KOPT-K1 (cell line): Measurements from ENCODE around the gene AMIGO2.
"Not testable (repeated sequence)": the region's sequence is repeated elsewhere in the genome, so short reads cannot be mapped to it uniquely, and the experiment has no call there.

Experiments used
- H3K27ac ChIP-seq: fragments of 200-600 bp; sonication (generic); 2 replicates; pipeline ENCODE4 v1.5.1; 2016; ENCODE audit warnings: antibody characterized with exemption, mild to moderate bottlenecking, low read depth, low read length; ENCODE audit not compliant: poor library complexity, severe bottlenecking
- H3K36me3 ChIP-seq: fragments of 200-600 bp; sonication (generic); 2 replicates; pipeline ENCODE4 v1.5.1; 2017; ENCODE audit warnings: antibody characterized with exemption, mild to moderate bottlenecking, low read length, moderate library complexity; ENCODE audit not compliant: insufficient read depth
- H3K9me3 ChIP-seq: fragments of 200-600 bp; sonication (generic); 2 replicates; pipeline ENCODE4 v1.5.1; 2017; ENCODE audit warnings: antibody characterized with exemption, low read length, mild to moderate bottlenecking; ENCODE audit not compliant: insufficient read depth, poor library complexity, severe bottlenecking

The AMIGO2 gene

DNA sequence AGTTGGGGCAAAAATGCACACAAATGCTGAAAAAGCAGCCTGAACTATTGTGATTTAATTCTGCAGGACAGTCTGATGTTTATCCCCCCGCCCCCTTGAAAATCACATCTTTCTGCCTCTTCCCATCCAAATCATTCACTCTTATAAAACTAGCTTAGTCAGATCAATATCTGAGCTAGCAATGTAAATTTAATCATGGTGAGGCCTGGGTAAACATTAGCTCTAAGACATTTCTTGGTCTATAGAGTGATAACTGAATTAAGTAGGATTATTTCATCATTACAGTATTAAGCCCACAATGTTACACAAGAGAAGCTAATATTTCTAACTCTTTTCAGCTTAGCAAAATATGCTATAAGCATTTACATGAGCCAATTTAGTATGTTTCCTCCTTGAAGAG lies 9.4 kb downstream of the AMIGO2 start:
- H3K9me3 ChIP-seq = no peaks in the 10 kb centered on the region
- no peak overlapping the region for H3K27ac ChIP-seq
- H3K36me3 ChIP-seq = no peaks in the 10 kb centered on the region

DNA sequence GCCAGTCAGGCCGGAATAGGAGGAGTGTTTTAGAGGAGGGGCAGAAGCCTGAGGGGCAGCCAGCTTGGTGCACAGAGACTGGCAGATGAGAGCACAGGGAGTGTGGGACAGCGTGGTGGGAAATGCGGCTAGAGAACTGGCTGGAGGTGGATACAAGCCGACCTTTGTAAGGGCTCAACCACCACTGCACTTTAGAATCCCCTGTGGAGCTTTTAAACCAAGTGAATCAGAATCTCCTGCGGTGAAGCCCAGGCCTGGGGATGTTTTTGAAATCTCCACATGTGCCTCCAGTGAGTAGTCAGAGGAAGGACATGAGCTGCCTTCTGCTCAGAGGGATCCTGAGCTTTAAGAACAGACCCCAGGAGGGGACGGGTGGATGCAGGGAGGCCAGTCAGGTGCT lies 11.2 kb downstream of the AMIGO2 start:
- Histone ChIP-seq H3K27ac (no peak overlapping the region), H3K36me3 (no peaks in the 10 kb centered on the region), H3K9me3 (no peaks in the 10 kb centered on the region)

DNA sequence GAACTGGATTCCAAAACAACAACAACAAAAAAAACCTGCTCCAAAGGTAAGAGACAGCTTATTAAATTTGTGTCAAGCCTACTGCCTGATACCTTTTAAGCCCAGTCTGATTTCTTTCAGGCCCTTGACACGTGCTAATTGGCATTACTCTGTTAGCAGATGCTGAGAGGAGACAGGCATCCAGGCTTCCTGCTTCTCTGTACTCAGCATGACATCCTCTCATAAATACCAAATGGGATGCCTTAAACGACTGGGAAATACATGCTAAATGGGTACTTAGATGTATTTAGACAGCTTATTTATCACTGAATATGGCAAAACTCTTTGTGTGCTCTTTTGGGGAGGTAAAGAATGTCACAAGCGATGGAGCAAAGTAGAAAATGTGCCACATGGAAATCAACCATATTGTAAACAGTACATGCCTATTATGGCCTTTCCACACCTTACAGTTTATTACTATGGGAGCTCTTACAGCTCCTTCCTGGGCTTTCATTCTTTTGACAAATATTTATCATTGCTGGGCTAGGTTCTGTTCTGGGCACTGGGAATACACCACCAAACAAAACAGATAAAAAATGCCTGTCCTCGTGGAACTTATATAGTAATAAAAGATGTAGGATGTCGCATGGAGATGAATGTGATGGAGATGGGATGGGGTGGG lies 11.9 kb downstream of the AMIGO2 start:
- Histone ChIP-seq H3K27ac (no peak overlapping the region), H3K9me3 (no peaks in the 10 kb centered on the region), H3K36me3 (no peaks in the 10 kb centered on the region)

DNA sequence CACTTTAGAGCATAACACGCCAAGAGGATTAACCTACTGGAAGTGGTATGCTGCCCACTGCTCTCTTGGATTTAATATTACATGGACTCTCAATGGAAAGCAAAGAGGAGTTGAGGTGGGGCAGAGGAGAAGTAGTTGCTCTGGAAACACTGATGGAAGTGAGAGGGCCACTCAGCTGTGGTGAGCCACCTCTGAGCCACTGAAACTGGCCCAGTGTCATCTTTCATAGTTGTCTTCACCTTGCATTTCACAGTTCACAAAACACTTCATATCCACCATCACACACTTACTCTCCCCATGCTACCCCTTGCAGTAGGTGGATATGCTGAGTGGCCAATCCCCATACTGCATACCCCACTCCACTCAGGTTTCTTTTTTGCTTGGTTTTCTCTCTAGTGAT lies 12.6 kb downstream of the AMIGO2 start:
- Histone ChIP-seq H3K27ac (no peak overlapping the region), H3K9me3 (no peaks in the 10 kb centered on the region), H3K36me3 (no peaks in the 10 kb centered on the region)

DNA sequence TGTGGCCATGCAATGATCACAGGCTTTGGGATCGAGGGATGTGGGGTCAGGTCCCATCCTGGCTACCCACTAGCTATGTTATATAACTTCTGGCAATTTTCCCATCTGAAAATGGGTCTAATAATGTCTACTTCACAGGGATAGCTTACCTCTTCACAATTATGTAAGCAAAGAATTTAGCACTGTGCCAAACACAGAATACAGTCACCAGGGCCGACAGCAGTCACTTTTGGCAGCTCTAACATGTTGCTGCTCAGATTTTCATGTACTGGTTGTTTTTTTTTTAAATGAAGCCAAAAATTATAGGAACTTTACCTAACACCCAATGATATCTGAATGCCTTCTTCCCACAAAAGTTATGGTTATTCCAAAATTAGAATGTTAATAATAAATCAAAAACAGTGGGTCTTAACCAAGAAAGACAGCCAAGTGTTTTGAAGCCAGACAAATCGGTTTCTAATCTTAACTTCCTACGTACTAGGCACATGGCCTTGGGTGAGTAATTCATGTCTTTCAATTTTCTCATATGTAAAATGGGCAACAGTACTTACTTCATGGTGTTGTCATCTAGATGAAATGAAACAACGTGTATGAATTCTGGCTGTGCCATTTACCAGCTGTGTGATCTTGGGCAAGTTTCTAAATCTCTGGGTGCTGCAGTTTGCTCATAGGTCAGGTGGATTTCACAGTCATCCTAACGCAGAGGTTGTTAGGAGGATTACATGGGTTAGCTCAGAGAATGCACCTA lies 13.3 kb downstream of the AMIGO2 start:
- no peak overlapping the region for H3K27ac ChIP-seq
- H3K36me3 ChIP-seq = no peaks in the 10 kb centered on the region
- no peaks in the 10 kb centered on the region for H3K9me3 ChIP-seq

DNA sequence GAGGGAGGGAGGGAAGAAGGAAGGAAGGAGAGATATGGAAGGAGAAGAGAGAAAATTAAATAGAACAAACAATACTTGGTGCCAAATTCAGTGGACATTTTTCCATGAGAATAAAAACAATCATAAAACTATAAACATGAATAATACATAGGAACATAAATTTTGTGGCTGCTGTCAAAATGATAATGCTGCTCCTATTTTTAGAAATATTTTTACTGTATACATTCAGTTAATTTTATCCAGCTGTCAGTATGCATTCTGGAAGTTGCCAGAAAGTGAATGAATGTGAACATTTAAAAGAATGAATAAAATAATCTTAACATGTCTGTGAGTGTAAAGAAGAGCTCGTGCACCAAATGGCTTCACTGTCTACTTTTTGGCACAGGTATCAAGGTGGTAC lies 14.2 kb downstream of the AMIGO2 start:
- H3K36me3 ChIP-seq = no peaks in the 10 kb centered on the region
- H3K27ac ChIP-seq = no peak overlapping the region
- H3K9me3 ChIP-seq = no peaks in the 10 kb centered on the region

DNA sequence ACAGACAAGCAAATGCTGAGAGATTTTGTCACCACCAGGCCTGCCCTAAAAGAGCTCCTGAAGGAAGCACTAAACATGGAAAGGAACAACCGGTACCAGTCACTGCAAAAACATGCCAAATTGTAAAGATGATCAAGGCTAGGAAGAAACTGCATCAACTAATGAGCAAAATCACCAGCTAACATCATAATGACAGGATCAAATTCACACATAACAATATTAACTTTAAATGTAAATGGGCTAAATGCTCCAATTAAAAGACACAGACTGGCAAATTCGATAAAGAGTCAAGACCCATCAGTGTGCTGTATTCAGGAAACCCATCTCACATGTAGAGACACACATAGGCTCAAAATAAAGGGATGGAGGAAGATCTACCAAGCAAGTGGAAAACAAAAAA lies 21.1 kb downstream of the AMIGO2 start:
- not testable (repeated sequence) for H3K36me3 ChIP-seq, H3K9me3 ChIP-seq, H3K27ac ChIP-seq

DNA sequence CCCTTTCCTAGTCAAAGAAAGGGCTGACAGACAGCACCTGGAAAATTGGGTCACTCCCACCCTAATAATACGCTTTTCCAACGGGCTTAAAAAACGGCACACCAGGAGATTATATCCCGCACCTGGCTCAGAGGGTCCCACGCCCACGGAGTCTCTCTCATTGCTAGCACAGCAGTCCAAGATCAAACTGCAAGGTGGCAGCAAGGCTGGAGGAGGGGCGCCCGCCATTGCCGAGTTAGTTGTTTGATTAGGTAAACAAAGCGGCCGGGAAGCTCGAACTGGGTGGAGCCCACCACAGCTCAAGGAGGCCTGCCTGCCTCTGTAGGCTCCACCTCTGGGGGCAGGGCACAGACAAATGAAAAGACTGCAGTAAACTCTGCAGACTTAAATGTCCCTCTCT lies 22.8 kb downstream of the AMIGO2 start:
- not testable (repeated sequence) for H3K9me3 ChIP-seq, H3K27ac ChIP-seq

DNA sequence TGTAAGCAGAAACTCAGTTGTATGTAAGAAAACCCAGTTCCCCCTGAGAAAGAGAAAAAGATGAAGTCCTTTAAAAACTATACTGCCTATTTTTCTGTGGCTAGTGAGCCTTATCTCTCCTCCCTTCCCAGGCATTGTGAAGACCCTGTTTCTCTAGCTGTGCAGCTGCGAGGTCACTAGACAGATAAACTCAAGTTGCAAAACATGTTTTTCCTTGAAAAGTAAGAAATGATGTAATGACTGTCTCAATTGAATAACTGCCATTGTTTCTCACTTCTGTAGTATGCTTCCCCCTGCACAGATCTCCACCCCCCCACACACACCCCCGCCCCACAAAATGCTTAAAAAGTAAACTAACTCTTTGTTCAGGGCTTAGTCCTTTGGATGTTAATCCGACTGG lies 23.9 kb downstream of the AMIGO2 start:
- not testable (repeated sequence) for H3K9me3 ChIP-seq, H3K36me3 ChIP-seq, H3K27ac ChIP-seq

More for the DNA sequence above, 22.8 kb downstream of the AMIGO2 start:
- H3K36me3 ChIP-seq = not testable (repeated sequence)

DNA sequence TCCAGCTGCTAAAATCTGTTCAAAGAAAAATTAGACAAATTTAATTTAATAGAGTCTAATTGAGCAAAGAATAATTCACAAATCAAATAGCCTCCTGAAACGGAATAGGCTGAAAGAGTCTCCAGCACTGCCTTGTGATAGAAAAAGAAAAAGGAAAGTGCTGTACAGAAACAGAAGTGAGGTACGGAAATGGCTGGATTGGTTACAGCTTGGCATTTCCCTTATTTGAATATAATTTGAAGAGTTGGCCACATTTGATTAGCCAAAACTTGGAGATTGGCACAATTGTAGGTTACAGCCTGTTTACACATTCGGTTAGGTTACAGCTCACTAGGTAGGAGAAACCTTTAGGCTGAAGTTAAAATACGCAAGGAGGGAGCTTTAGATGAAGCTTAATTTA lies 25.1 kb downstream of the AMIGO2 start:
- H3K27ac ChIP-seq = no peak overlapping the region
- peaks cover 11% of the 10 kb centered on the region for H3K9me3 ChIP-seq
- no peaks in the 10 kb centered on the region for H3K36me3 ChIP-seq

DNA sequence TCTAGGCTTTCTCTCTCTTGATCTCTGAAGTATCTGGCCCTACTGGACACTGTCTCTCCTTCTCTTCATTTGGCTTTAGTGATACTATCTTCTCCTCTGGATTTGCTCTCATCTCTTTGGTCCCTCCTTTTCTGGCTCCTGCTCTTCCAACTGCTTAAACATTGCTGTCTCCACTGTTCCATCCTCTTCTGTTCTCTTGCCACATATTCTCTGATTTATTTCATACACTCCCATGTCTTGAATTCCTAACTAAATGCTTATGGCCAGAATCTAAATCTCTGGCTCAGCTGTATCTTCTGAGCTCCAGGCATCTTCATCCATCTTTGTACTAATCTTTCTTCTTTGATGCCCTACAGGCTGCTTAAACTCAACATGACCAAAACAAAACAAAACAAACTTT lies 25.8 kb downstream of the AMIGO2 start:
- no peak overlapping the region for H3K27ac ChIP-seq
- peaks cover 11% of the 10 kb centered on the region for H3K9me3 ChIP-seq
- H3K36me3 ChIP-seq = no peaks in the 10 kb centered on the region

DNA sequence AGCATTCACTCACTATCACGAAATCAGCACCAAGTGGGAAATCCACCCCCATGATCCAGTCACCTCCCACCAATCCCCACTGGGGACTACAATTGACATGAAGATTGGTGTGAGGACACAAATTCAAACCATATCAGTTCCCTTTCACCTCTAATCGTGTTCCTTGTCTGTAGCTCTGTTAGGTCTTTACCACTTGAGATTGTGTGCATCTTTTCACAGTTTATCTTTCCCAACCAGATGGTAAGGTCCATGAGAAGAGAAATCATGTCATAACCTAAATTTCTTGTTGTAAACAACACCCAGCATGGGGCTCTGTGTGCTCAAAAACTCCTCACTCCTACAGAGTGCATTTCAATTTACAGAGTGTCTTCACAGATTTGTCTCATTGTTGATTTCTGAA lies 27.5 kb downstream of the AMIGO2 start:
- peaks cover 11% of the 10 kb centered on the region for H3K9me3 ChIP-seq
- no peak overlapping the region for H3K27ac ChIP-seq
- H3K36me3 ChIP-seq = no peaks in the 10 kb centered on the region

DNA sequence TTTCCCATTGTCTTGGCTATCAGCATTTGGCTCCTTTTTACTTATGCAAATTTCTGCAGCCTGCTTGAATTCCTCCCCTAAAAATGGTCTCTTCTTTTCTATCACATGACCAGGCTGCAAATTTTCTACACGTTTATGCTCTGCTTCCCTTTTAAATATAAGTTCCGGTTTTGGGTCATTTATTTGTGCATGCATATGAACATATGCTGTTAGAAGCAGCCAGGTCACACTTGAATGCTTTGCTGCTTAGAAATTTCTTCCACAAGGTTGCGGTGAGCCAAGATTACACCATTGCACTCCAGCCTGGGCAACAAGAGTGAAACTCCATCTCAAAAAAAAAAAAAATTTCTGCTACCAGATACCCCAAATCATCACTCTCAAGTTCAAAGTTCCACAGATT lies 28.5 kb downstream of the AMIGO2 start:
- not testable (repeated sequence) for H3K27ac ChIP-seq, H3K36me3 ChIP-seq
- H3K9me3 ChIP-seq = peaks cover 11% of the 10 kb centered on the region

DNA sequence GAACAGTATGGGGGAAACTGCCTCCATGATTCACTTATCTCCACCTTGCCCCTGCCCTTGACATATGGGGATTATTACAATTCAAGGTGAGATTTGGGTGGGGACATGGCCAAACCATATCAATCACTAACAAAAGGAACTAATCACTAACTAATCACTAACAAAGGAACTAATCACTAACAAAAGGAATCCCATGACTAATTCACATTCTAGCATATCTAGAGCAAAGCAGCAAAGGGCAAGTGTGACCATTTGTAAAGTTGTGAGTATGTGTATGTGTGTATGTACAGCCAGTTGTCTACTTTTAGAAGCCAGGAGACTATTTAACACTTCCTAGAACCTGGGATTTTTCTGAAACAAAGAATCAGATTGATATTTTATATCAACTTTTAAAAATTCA lies 31.2 kb downstream of the AMIGO2 start:
- peaks cover 11% of the 10 kb centered on the region for H3K9me3 ChIP-seq
- H3K36me3 ChIP-seq = no peaks in the 10 kb centered on the region
- H3K27ac ChIP-seq = no peak overlapping the region

DNA sequence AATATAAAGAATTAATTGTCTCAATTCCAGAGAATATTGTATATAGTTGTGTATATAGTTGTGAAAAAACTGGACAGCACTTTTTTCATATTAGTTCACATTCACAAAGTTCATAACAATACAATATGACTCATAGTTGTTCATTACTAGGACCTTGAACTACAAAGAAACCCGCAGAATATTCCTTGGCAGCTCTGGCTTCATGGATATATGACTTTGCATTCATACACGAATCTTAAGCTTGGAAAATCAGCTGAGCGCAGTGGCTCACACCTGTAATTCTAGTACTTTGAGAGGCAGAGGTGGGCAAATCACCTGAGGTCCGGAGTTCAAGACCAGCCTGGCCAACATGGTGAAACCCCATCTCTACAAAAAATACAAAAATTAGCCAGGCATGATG lies 38.4 kb downstream of the AMIGO2 start:
- Histone ChIP-seq H3K9me3 (no peaks in the 10 kb centered on the region), H3K27ac (no peak overlapping the region), H3K36me3 (no peaks in the 10 kb centered on the region)

DNA sequence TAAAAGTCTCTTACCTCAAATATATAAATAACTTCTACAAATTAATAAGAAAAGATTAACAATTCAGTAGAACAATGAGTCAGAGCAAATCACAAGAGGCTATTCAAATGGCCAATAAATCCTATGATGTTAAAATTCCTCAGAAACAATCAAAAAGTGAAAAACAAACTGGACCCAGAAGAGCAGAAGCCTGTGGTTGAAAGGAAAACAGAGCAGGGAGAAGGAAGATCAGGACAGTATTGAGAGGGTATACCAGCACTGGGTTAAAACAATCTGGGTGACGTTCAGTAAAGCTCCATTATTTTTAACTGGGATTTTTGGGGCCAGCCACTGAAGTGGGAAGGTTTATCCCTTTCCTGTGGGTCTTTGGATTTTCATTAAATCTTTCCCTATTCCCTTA lies 40.0 kb downstream of the AMIGO2 start:
- H3K36me3 ChIP-seq = no peaks in the 10 kb centered on the region
- no peaks in the 10 kb centered on the region for H3K9me3 ChIP-seq
- no peak overlapping the region for H3K27ac ChIP-seq
